ENCODE measurements around the gene LZTFL1.

Gene LZTFL1

DNA sequence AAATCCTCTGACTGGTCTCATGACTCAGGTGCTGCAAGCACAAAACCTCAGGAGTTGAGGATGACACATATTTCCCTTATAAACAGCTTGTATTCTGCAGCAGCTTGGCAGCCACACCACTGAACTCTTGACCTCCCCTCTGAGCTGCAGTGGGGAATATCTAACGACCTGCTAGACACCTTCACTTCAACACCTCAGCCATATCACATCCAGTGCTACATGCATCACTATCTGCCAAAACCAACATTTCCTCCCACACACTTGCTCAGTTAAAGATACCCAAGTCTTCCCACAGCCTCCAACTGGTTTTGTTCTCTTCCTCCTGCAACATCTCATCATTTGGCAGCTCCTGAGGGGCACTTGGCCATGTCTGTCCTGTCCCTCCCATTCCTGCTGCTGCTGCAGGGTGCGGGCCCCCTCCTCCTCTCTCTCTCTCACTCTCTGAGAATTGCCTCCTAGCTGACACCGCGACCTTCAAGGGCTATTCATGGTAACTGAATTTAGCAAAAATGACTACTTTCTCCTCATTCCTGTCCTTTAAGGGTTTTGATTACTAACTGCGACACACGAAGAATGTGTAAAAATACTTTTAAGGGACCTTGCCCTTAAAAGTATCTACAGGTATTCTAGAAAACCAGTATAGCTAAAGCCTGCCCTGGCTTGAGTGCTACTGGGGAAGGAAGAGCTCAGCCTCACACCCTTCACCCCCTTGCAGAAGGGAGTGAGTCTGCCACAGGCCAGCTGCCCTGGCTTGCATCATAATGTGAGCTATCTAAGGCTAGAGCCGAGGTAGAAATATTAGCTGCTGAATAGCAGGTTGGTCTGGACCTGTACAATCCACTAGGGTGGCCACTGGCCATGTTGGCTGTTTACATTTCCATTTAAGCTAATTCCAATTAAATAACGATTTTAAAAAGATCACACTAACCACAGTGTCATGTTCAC lies 39.4 kb upstream of the LZTFL1 start:
- Histone ChIP-seq H3K27me3 (ENCODE audit: insufficient read depth, low read depth) (no peaks in the 10 kb centered on the region), H2AFZ (ENCODE audit: low read depth) (no peak overlapping the region), H3K4me3 (IDR thresholded peaks at IDR 0.05; ENCODE audit: insufficient read depth, low read depth, low read length) (no peak overlapping the region), H4K20me1 (ENCODE audit: insufficient read depth) (no peaks in the 10 kb centered on the region), H3K9ac (no peak overlapping the region), H3K27ac (no peak overlapping the region), H3K79me2 (ENCODE audit: insufficient read depth, low read depth) (no peaks in the 10 kb centered on the region), H3K4me2 (no peak overlapping the region), H3K4me1 (ENCODE audit: low read depth, poor library complexity, severe bottlenecking) (no peaks in the 10 kb centered on the region), H3K36me3 (ENCODE audit: insufficient read depth) (no peaks in the 10 kb centered on the region)
- TF ChIP-seq, protein P1, sequence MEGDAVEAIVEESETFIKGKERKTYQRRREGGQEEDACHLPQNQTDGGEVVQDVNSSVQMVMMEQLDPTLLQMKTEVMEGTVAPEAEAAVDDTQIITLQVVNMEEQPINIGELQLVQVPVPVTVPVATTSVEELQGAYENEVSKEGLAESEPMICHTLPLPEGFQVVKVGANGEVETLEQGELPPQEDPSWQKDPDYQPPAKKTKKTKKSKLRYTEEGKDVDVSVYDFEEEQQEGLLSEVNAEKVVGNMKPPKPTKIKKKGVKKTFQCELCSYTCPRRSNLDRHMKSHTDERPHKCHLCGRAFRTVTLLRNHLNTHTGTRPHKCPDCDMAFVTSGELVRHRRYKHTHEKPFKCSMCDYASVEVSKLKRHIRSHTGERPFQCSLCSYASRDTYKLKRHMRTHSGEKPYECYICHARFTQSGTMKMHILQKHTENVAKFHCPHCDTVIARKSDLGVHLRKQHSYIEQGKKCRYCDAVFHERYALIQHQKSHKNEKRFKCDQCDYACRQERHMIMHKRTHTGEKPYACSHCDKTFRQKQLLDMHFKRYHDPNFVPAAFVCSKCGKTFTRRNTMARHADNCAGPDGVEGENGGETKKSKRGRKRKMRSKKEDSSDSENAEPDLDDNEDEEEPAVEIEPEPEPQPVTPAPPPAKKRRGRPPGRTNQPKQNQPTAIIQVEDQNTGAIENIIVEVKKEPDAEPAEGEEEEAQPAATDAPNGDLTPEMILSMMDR (conservative IDR thresholded peaks at IDR 0.05; ENCODE audit: low read depth, low read length) = no peak

DNA sequence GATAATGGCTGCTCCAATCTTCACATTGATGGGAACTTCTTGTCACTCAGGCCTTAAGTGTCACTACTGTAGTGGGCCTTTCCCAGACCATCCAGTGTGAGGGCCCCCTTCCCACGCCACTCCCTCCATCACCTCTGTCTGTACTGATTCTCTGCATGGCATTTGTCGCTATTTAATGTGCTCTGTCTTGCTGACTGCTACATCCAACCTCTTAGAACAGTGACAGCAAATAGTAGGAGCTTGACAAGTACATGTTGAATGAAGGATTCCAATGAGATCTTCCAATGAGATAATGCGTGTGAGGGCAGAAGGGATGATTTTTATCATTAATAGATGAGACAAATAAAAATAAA lies 38.8 kb upstream of the LZTFL1 start:
- H3K4me2 ChIP-seq = no peak overlapping the region
- no peaks in the 10 kb centered on the region for H4K20me1 ChIP-seq (ENCODE audit: insufficient read depth)
- no peak overlapping the region for H3K9ac ChIP-seq
- no peaks in the 10 kb centered on the region for H3K27me3 ChIP-seq (ENCODE audit: insufficient read depth, low read depth)
- H3K27ac ChIP-seq = no peak overlapping the region
- TF ChIP-seq, protein P1 (conservative IDR thresholded peaks at IDR 0.05; ENCODE audit: low read depth, low read length) = no peak
- H3K36me3 ChIP-seq (ENCODE audit: insufficient read depth) = no peaks in the 10 kb centered on the region
- no peaks in the 10 kb centered on the region for H3K4me1 ChIP-seq (ENCODE audit: low read depth, poor library complexity, severe bottlenecking)
- no peaks in the 10 kb centered on the region for H3K79me2 ChIP-seq (ENCODE audit: insufficient read depth, low read depth)
- H3K4me3 ChIP-seq (IDR thresholded peaks at IDR 0.05; ENCODE audit: insufficient read depth, low read depth, low read length) = no peak overlapping the region
- H2AFZ ChIP-seq (ENCODE audit: low read depth) = no peak overlapping the region

DNA sequence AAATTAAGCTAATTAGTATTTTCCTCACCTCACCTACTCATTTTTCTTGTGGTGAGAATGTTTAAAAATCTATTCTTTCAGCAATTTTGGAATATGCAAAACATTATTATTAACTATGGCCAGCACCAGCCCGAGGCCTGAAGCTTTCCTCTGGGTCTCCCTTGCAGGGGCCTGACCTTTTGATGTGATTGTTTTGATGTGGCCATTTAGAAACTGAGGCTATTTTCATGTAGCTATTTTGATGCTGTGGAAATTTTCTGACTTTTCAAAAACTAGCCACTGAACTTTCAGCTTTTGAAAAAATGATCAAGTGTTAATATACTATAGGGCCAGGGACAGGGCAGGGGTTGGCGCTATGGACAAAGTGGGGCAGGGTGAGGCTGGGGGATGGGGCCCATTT lies 36.2 kb upstream of the LZTFL1 start:
- Histone ChIP-seq H3K79me2 (ENCODE audit: insufficient read depth, low read depth) (no peaks in the 10 kb centered on the region), H3K36me3 (ENCODE audit: insufficient read depth) (no peaks in the 10 kb centered on the region), H2AFZ (ENCODE audit: low read depth) (no peak overlapping the region), H4K20me1 (ENCODE audit: insufficient read depth) (no peaks in the 10 kb centered on the region), H3K27me3 (ENCODE audit: insufficient read depth, low read depth) (no peaks in the 10 kb centered on the region), H3K4me3 (IDR thresholded peaks at IDR 0.05; ENCODE audit: insufficient read depth, low read depth, low read length) (no peak overlapping the region), H3K4me1 (ENCODE audit: low read depth, poor library complexity, severe bottlenecking) (peaks cover 3% of the 10 kb centered on the region), H3K4me2 (no peak overlapping the region), H3K27ac (no peak overlapping the region), H3K9ac (no peak overlapping the region)
- TF ChIP-seq, protein P1 (conservative IDR thresholded peaks at IDR 0.05; ENCODE audit: low read depth, low read length) = no peak

DNA sequence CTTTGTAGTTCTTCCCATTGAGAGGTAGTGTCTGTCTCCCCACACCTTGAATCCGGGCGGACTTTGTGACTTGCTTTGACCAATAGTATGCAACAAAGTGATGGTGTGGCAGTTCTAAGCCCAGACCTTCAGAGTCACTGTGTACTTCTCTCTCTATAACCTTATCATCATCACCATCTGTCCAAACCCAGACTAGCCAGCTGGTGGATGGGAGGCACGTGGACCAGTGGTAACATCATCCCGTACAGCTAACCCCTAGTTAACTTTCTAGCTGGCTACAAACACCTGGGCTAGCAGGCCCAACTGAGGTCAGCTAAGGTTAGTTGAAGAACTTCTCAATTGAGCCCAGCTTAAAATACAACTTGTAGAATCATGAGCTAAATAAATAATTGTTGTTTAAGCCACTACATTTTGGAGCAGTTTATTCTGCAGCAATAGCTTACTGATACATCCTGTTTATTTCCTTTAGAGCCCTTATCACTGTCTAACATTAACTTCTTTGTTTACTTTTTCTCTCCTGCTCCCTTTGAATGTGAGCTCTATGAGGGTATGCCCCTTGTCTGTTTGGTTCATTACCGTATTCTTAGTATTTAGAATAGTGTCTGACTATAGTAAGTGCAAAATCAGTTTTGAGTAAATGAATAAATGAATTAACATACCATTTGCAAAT lies 32.9 kb upstream of the LZTFL1 start:
- no peaks in the 10 kb centered on the region for H3K36me3 ChIP-seq (ENCODE audit: insufficient read depth)
- no peaks in the 10 kb centered on the region for H4K20me1 ChIP-seq (ENCODE audit: insufficient read depth)
- TF ChIP-seq, protein P1 (conservative IDR thresholded peaks at IDR 0.05; ENCODE audit: low read depth, low read length) = no peak
- H3K4me3 ChIP-seq (IDR thresholded peaks at IDR 0.05; ENCODE audit: insufficient read depth, low read depth, low read length) = no peak overlapping the region
- H3K9ac ChIP-seq = no peak overlapping the region
- no peaks in the 10 kb centered on the region for H3K27me3 ChIP-seq (ENCODE audit: insufficient read depth, low read depth)
- no peak overlapping the region for H3K4me2 ChIP-seq
- H3K27ac ChIP-seq = no peak overlapping the region
- H2AFZ ChIP-seq (ENCODE audit: low read depth) = no peak overlapping the region
- H3K4me1 ChIP-seq (ENCODE audit: low read depth, poor library complexity, severe bottlenecking) = peaks cover 18% of the 10 kb centered on the region
- H3K79me2 ChIP-seq (ENCODE audit: insufficient read depth, low read depth) = no peaks in the 10 kb centered on the region
